Endothelial cell of umbilical vein (primary cell): ENCODE measurements around the gene FBXO45. TPM values are rescaled to one million over a fixed set of nuclear protein-coding genes. Genes with fewer than 3 reads are reported as not detected.

Experiments used
- BruUV-seq: library from RNA; stranded (reverse); fragments of 400-500 nt; replicated peaks from 2 replicates; lab custom pipeline; 2021; lab: Mats Ljungman, UMichigan
- CTCF ChIA-PET: fragments of 300-600, 350-600 bp; sonication (Branson Sonifier 250); formaldehyde crosslinking; loops from one replicate; lab custom pipeline; 2021; ENCODE audit warnings: antibody characterized with exemption, inconsistent platforms; lab: Charles Lee
- POLR2A ChIA-PET: fragments of 300-600, 350-600 bp; sonication (Branson Sonifier 250); formaldehyde crosslinking; loops from one replicate; lab custom pipeline; 2021; ENCODE audit warnings: antibody characterized with exemption, inconsistent platforms; lab: Charles Lee
- DNase-seq: peaks from one replicate; pipeline ENCODE4 v3.0.0-alpha.2; 2011; ENCODE audit warnings: low read depth, low spot score
- FAIRE-seq: peaks from 2 replicates; lab custom pipeline; 2011; peaks lifted over from hg19 to GRCh38; lab: Jason Lieb, UNC
- H2AFZ ChIP-seq: 2 replicates; pipeline ENCODE4 v1.6.0; 2012; ENCODE audit warnings: low read depth, low read length, control low read depth, inconsistent platforms
- H3K27ac ChIP-seq: 2 replicates; pipeline ENCODE4 v1.5.1; 2011; ENCODE audit warnings: low read depth, mild to moderate bottlenecking, control low read depth, low read length, moderate library complexity; ENCODE audit not compliant: insufficient read depth
- H3K27me3 ChIP-seq, 2 experiments: 2 replicates each; pipeline versions ENCODE4 v1.6.0 to v1.6.1; 2011; ENCODE audit warnings: low read length in 2 of 2, mixed read lengths in 1 of 2; ENCODE audit not compliant: control insufficient read depth in 2 of 2, insufficient read depth in 2 of 2
- H3K36me3 ChIP-seq, 2 experiments: 2 replicates in 1 of 2; 3 replicates in 1 of 2; pipeline ENCODE4 v1.5.1; 2011; ENCODE audit warnings: low read length in 2 of 2, mild to moderate bottlenecking in 1 of 2, moderate library complexity in 1 of 2; ENCODE audit not compliant: control insufficient read depth in 2 of 2, insufficient read depth in 2 of 2; ENCODE audit errors: extremely low read depth in 1 of 2
- H3K4me1 ChIP-seq: 3 replicates; pipeline ENCODE4 v1.5.1; 2011; ENCODE audit warnings: mild to moderate bottlenecking, low read length; ENCODE audit not compliant: control insufficient read depth, insufficient read depth; ENCODE audit errors: extremely low read depth
- H3K4me2 ChIP-seq: 2 replicates; pipeline ENCODE4 v1.6.1; 2011; ENCODE audit warnings: low read length, control low read depth, mixed read lengths; ENCODE audit not compliant: insufficient read depth
- H3K4me3 ChIP-seq, 3 experiments: fragments of 200-600 bp in 1 of 3; sonication (generic), shearing (Covaris generic) in 1 of 3; replicated peaks in 1 of 3; 2 replicates each; pipeline ENCODE4 v1.5.1; 2011 to 2016; ENCODE audit warnings: control low read depth in 3 of 3, low read length in 3 of 3, mild to moderate bottlenecking in 2 of 3, inconsistent platforms in 1 of 3, low read depth in 1 of 3, moderate library complexity in 1 of 3; ENCODE audit not compliant: insufficient read depth in 1 of 3
- H3K79me2 ChIP-seq: 2 replicates; pipeline ENCODE4 v1.6.0; 2012; ENCODE audit warnings: low read length, inconsistent platforms; ENCODE audit not compliant: control insufficient read depth, insufficient read depth
- H3K9ac ChIP-seq: replicated peaks from 2 replicates; pipeline ENCODE3; 2011; ENCODE audit warnings: low read length, control low read depth; ENCODE audit not compliant: insufficient read depth; ENCODE audit errors: extremely low read depth
- H3K9me1 ChIP-seq: replicated peaks from 3 replicates; pipeline ENCODE4 v1.6.0; 2011; ENCODE audit warnings: mild to moderate bottlenecking, low read length; ENCODE audit not compliant: control insufficient read depth, insufficient read depth; ENCODE audit errors: extremely low read depth
- H3K9me3 ChIP-seq: replicated peaks from 2 replicates; pipeline ENCODE4 v1.5.1; 2012; ENCODE audit warnings: low read length, inconsistent platforms; ENCODE audit not compliant: control insufficient read depth, insufficient read depth
- H4K20me1 ChIP-seq: replicated peaks from 2 replicates; pipeline ENCODE3; 2011; ENCODE audit warnings: mild to moderate bottlenecking, low read length; ENCODE audit not compliant: control insufficient read depth, insufficient read depth; ENCODE audit errors: extremely low read depth
- CTCF ChIP-seq, 2 donors: IDR thresholded peaks; 1 replicate in 1 of 2; 2 replicates in 1 of 2; pipeline ENCODE4 v1.5.1; 2011; ENCODE audit warnings: low read length in 2 of 2, mild to moderate bottlenecking in 2 of 2, moderate library complexity in 2 of 2, control low read depth in 1 of 2, inconsistent platforms in 1 of 2, low read depth in 1 of 2; ENCODE audit not compliant: insufficient read depth in 1 of 2; ENCODE audit errors: extremely low read depth in 1 of 2
- EZH2 ChIP-seq: IDR thresholded peaks from 2 replicates; pipeline ENCODE4 v1.6.1; 2012; ENCODE audit warnings: borderline replicate concordance, low read depth, mild to moderate bottlenecking, moderate library complexity, low read length, inconsistent platforms; ENCODE audit not compliant: severe bottlenecking
- FOS ChIP-seq: IDR thresholded peaks from 2 replicates; pipeline ENCODE4 v1.6.1; 2011; ENCODE audit warnings: mild to moderate bottlenecking, low read length, moderate library complexity, borderline replicate concordance; ENCODE audit not compliant: insufficient read depth
- GATA2 ChIP-seq: IDR thresholded peaks from 2 replicates; pipeline ENCODE4 v1.7.0; 2011; ENCODE audit warnings: low read depth, mild to moderate bottlenecking, moderate library complexity, mixed read lengths, low read length; ENCODE audit not compliant: insufficient read length, insufficient read depth
- JUN ChIP-seq: IDR thresholded peaks from 2 replicates; pipeline ENCODE4 v1.6.1; 2011; ENCODE audit warnings: borderline replicate concordance, low read depth; ENCODE audit not compliant: insufficient read length, insufficient read depth
- MYC ChIP-seq: IDR thresholded peaks from one replicate; pipeline ENCODE4 v1.6.1; 2011; ENCODE audit warnings: mild to moderate bottlenecking, low read depth, low read length
- POLR2A ChIP-seq: IDR thresholded peaks from 2 replicates; pipeline ENCODE4 v1.6.1; 2012; ENCODE audit warnings: low read depth, mild to moderate bottlenecking, control low read depth, low read length
- POLR2AphosphoS5 ChIP-seq: IDR thresholded peaks from 2 replicates; pipeline ENCODE4 v1.6.1; 2012; ENCODE audit warnings: low read depth, mild to moderate bottlenecking, control low read depth, low read length, moderate library complexity; ENCODE audit not compliant: insufficient read depth
- dilution Hi-C: fragments of 300-500 bp; cut with MboI; formaldehyde crosslinking; loops from one replicate; pipeline ENCODE4 v1.15.0; 2019; ENCODE audit warnings: low sequenced_read_pairs; ENCODE audit not compliant: extremely low pct_ligation_motif_present
- intact Hi-C: fragments of 100-400 bp; cut with micrococcal nuclease; formaldehyde crosslinking; loops from one replicate; pipeline ENCODE4 v1.10.0; 2022
- polyA plus RNA-seq, 4 experiments: library from polyadenylated mRNA; depleted of rRNA in 3 of 4; stranded (reverse) in 3 of 4; unstranded in 1 of 4; fragments of >200 nt; gene quantifications; 2 replicates each; pipeline versions ENCODE4 v1.2.1 to v1.2.3, GENCODE V29; 2011 to 2012; ENCODE audit warnings: missing spikeins in 1 of 4
- total RNA-seq: library from RNA; stranded (reverse); gene quantifications from 2 replicates; pipeline ENCODE4 v1.2.3, GENCODE V29; 2021
- TF ChIP-seq, protein P1 (sequence below): IDR thresholded peaks from 2 replicates; pipeline ENCODE4 v1.6.1; 2011; ENCODE audit not compliant: insufficient read depth, insufficient read length

FBXO45 gene
- total and polyA plus RNA-seq, 2 donors (not counting 3 experiments of a cell fraction or from before 2014, with no cell fraction given): 3.5 to 12.4 TPM

- DNase-seq: peak; percentile 66
- H3K27me3 ChIP-seq: no peaks in the 10 kb centered on the region
- CTCF ChIA-PET: interaction anchor here (0.8 to 2.1 kb wide), 4 partner anchors 8 to 35 kb away, joined by 3 to 6 read pairs (median 4); no protein-coding TSS in a partner anchor
- H3K9me3 ChIP-seq: no peaks in the 10 kb centered on the region
- H3K36me3 ChIP-seq: peaks cover 3 to 5% of the 10 kb centered on the region in 2 experiments
- peak overlapping the region; percentile 48 for H3K27ac ChIP-seq
- no peaks in the 10 kb centered on the region for H3K9me1 ChIP-seq
- peak; percentile 68 for FAIRE-seq
- peak overlapping the region; percentile 63 for H3K4me2 ChIP-seq
- H3K4me1 ChIP-seq: peaks cover 25% of the 10 kb centered on the region
- no peaks in the 10 kb centered on the region for H4K20me1 ChIP-seq
- intact Hi-C loops (no loop called here), dilution Hi-C loops (no loop called here)
- BruUV-seq: no TSS peak
- POLR2A ChIA-PET: no interaction called here
- H3K4me3 ChIP-seq: no peak overlapping the region
- no peak overlapping the region for H3K9ac ChIP-seq
- TF ChIP-seq MYC: no peak
- TF ChIP-seq FOS: peak; percentile 51
- peak; percentile 44 for TF ChIP-seq JUN
- H2AFZ ChIP-seq: no peak overlapping the region
- H3K79me2 ChIP-seq: peaks cover 17% of the 10 kb centered on the region
Measured at GRCh38 chr3:196563721-196564225, 4.7 kb upstream of the FBXO45 start.

- peaks cover 19% of the 10 kb centered on the region for H3K4me1 ChIP-seq
- TF ChIP-seq FOS (no peak), GATA2 (no peak), MYC (no peak), CTCF (IDR thresholded peaks at IDR 0.05; ENCODE audit: extremely low read depth in 1 of 2, insufficient read depth in 1 of 2, low read depth in 1 of 2, low read length in 2 of 2) (no peak), POLR2A (no peak), EZH2 (no peak), POLR2AphosphoS5 (no peak), JUN (no peak)
- TF ChIP-seq, protein P1, sequence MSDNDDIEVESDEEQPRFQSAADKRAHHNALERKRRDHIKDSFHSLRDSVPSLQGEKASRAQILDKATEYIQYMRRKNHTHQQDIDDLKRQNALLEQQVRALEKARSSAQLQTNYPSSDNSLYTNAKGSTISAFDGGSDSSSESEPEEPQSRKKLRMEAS: no peak
- BruUV-seq: no TSS peak
- no peaks in the 10 kb centered on the region for H3K27me3 ChIP-seq
- peak overlapping the region; percentile 38 for H2AFZ ChIP-seq
- POLR2A ChIA-PET: interaction anchor here (0.8 kb wide), 1 partner anchor 14 kb away, joined by 3 read pairs; no protein-coding TSS in a partner anchor
- CTCF ChIA-PET: interaction anchor here (0.9 to 2.1 kb wide), 10 partner anchors 14 to 119 kb away, joined by 3 to 14 read pairs (median 4); no protein-coding TSS in a partner anchor
- dilution Hi-C loops: no loop called here
- intact Hi-C loops: loop anchor here (2.0 kb wide), 2 partner anchors 40 to 374 kb away; partner anchors contain the start of gene NCBP2
- peaks cover 0 to 3% of the 10 kb centered on the region in 2 experiments for H3K36me3 ChIP-seq
- H3K9me3 ChIP-seq: no peaks in the 10 kb centered on the region
- peak overlapping the region; percentile 66 for H3K9ac ChIP-seq
- no peak overlapping the region for H3K27ac ChIP-seq
- no peaks in the 10 kb centered on the region for H3K9me1 ChIP-seq
- no peaks in the 10 kb centered on the region for H4K20me1 ChIP-seq
- H3K4me3 ChIP-seq: peak overlapping the region; percentile 24 to 95 (median 57)
- peaks cover 52% of the 10 kb centered on the region for H3K79me2 ChIP-seq
- FAIRE-seq: no peak
- peak overlapping the region; percentile 70 for H3K4me2 ChIP-seq
- peak; percentile 36 for DNase-seq
Measured at GRCh38 chr3:196569003-196569516, 600 bp downstream of the FBXO45 start.
